Pancreas (tissue), 10 donors: ENCODE data around the gene KCMF1. TPM values are rescaled to one million over a fixed set of nuclear protein-coding genes. Genes with fewer than 3 reads are reported as not detected.
A peak's percentile ranks its signal among the peaks of the same experiment; 100 is the strongest.

Source experiments
- ATAC-seq, 4 donors: fragments of 200-7000 bp; cut with Tn5 transposase; one replicate each; pipeline versions ENCODE4 v1.8.0 to v1.9.1; 2020; ENCODE audit warnings: mild to moderate bottlenecking in 4 of 4, moderate library complexity in 4 of 4
- DNase-seq, 6 donors: peaks; one replicate each; pipeline ENCODE4 v3.0.0-alpha.2; 2020
- FAIRE-seq: peaks from 2 replicates; lab custom pipeline; 2012; peaks lifted over from hg19 to GRCh38; lab: Jason Lieb, UNC
- H3K27ac ChIP-seq, 4 donors: fragments of 200-600 bp; sonication (generic); 1 replicate in 3 of 4; 2 replicates in 1 of 4; pipeline versions ENCODE4 v1.5.0 to v1.8.0; 2020
- H3K27me3 ChIP-seq, 4 donors: fragments of 200-600 bp; one replicate each; pipeline ENCODE4 v1.8.0; 2021
- H3K36me3 ChIP-seq, 3 donors: fragments of 200-600 bp; sonication (generic) in 1 of 3; one replicate each; pipeline versions ENCODE4 v1.5.0 to v1.8.0; 2020 to 2021
- H3K4me1 ChIP-seq, 3 donors: fragments of 200-600 bp; one replicate each; pipeline ENCODE4 v1.8.0; 2021
- H3K4me3 ChIP-seq, 4 donors: fragments of 200-600 bp; sonication (generic) in 2 of 4; one replicate each; pipeline versions ENCODE4 v1.5.0 to v1.8.0; 2020 to 2021
- H3K9me3 ChIP-seq, 4 donors: fragments of 200-600 bp; one replicate each; pipeline ENCODE4 v1.8.0; 2021
- CTCF ChIP-seq, 4 donors: fragments of 200-600 bp; sonication (generic) in 3 of 4; IDR thresholded peaks; one replicate each; pipeline versions ENCODE4 v1.5.0 to v1.8.0; 2021; ENCODE audit warnings: antibody characterized with exemption in 4 of 4
- WGBS, 2 donors: extraction: QIAGEN DNeasy Blood & Tissue Kit; methylation state at CpG; one replicate each; pipeline ENCODE4 v1.1.7; 2013; 5-methylcytosine and 5-hydroxymethylcytosine counted together
- intact Hi-C, 3 donors: fragments of 100-400 bp; cut with DNase I; formaldehyde crosslinking; loops; one replicate each; pipeline versions ENCODE4 v1.11.1 to v1.14.2; 2022
- polyA plus RNA-seq, 2 donors: library from polyadenylated mRNA; stranded (reverse); fragments of 200-250 nt; gene quantifications; one replicate each; pipeline ENCODE4 v1.2.3, GENCODE V29; 2013
- total RNA-seq, 6 donors: library from RNA; stranded (reverse); fragmentation: NEBNext Ultra II Directional in 4 of 6; extraction: Animal tissue kit (Norgen Biotek cat#: 25700) in 4 of 6; gene quantifications; one replicate each; pipeline versions ENCODE4 v1.2.1 to v1.2.4, GENCODE V29; 2021 to 2023
- donor health status: healthy with polysubstance abuse.
- donor health status: DM: no; HTN: no; CAD: no; lungs with moderate emphysema.
- donor health status: DM: no; HTN: no; CAD: no.
- donor health status: control.
- donor health status: control.
- donor health status: Bipolar disorder and iron deficiency.
- donor health status: DM: yes; HTN: yes; CAD: no.
- donor health status: DM: no; HTN: no; CAD: no.
- donor health status: DM: no; HTN: no; CAD: no.
- donor health status: DM: yes; HTN: yes; CAD: no.

Gene KCMF1
- total and polyA plus RNA-seq, 8 donors = 9.9 to 102 (median 67.4) TPM

- WGBS, 2 donors = 29 to 30% methylated on average over 9 of the region's 9 CpGs
- DNase-seq = peak in 4 of 6 donors; percentile 40 to 66 (median 54)
- no peaks in the 10 kb centered on the region for H3K27me3 ChIP-seq
- no peaks in the 10 kb centered on the region for H3K9me3 ChIP-seq
- TF ChIP-seq CTCF (IDR thresholded peaks at IDR 0.05) = no peak
- peak overlapping the region; percentile 8 to 70 (median 33) for H3K27ac ChIP-seq
- H3K4me3 ChIP-seq = peak overlapping the region in 1 of 4 donors; percentile 25
- ATAC-seq = peak; percentile 86 to 89 (median 88)
- intact Hi-C loops = no loop called here
- no peaks in the 10 kb centered on the region for H3K36me3 ChIP-seq
- peaks cover 0 to 11% (median 0%) of the 10 kb centered on the region in 3 donors for H3K4me1 ChIP-seq
- no peak for FAIRE-seq
These were observed 31.4 kb upstream of the KCMF1 start for GRCh38 chr2:84939426-84940087.

GRCh38 chr2:84940088-84940470, 30.9 kb upstream of the KCMF1 start:
- H3K27ac ChIP-seq = peak overlapping the region in 3 of 4 donors; percentile 23 to 70 (median 43)
- no peaks in the 10 kb centered on the region for H3K9me3 ChIP-seq
- no peak for TF ChIP-seq CTCF (IDR thresholded peaks at IDR 0.05)
- intact Hi-C loops = no loop called here
- H3K4me3 ChIP-seq = no peak overlapping the region
- 67 to 69% methylated on average over 3 of the region's 3 CpGs for WGBS, 2 donors
- no peak for DNase-seq
- no peaks in the 10 kb centered on the region for H3K27me3 ChIP-seq
- H3K36me3 ChIP-seq = no peaks in the 10 kb centered on the region
- no peak for FAIRE-seq
- ATAC-seq = peak in 3 of 4 donors; percentile 8 to 12 (median 8)
- peaks cover 0 to 11% (median 0%) of the 10 kb centered on the region in 3 donors for H3K4me1 ChIP-seq

- H3K27ac ChIP-seq = no peak overlapping the region
- 95% methylated on average over 3 of the region's 3 CpGs for WGBS, 2 donors
- TF ChIP-seq CTCF (IDR thresholded peaks at IDR 0.05) = no peak
- FAIRE-seq = no peak
- H3K27me3 ChIP-seq = no peaks in the 10 kb centered on the region
- intact Hi-C loops = no loop called here
- no peak overlapping the region for H3K4me3 ChIP-seq
- no peaks in the 10 kb centered on the region for H3K36me3 ChIP-seq
- DNase-seq = no peak
- no peaks in the 10 kb centered on the region for H3K9me3 ChIP-seq
- H3K4me1 ChIP-seq = peaks cover 0 to 11% (median 0%) of the 10 kb centered on the region in 3 donors
- ATAC-seq = no peak
These were observed 30.0 kb upstream of the KCMF1 start for GRCh38 chr2:84940831-84941412.

- Histone ChIP-seq H3K4me3 (no peak overlapping the region), H3K9me3 (no peaks in the 10 kb centered on the region), H3K36me3 (no peaks in the 10 kb centered on the region), H3K4me1 (peaks cover 0 to 11% (median 0%) of the 10 kb centered on the region in 3 donors), H3K27me3 (no peaks in the 10 kb centered on the region), H3K27ac (no peak overlapping the region)
- intact Hi-C loops = no loop called here
- ATAC-seq = no peak
- FAIRE-seq = no peak
- 97 to 98% methylated on average over 2 of the region's 2 CpGs for WGBS, 2 donors
- no peak for TF ChIP-seq CTCF (IDR thresholded peaks at IDR 0.05)
- DNase-seq = no peak
These were observed 28.8 kb upstream of the KCMF1 start for GRCh38 chr2:84942166-84942565.

- no peak for FAIRE-seq
- H3K27me3 ChIP-seq = no peaks in the 10 kb centered on the region
- peaks cover 0 to 11% (median 0%) of the 10 kb centered on the region in 3 donors for H3K4me1 ChIP-seq
- H3K27ac ChIP-seq = no peak overlapping the region
- no peaks in the 10 kb centered on the region for H3K9me3 ChIP-seq
- no peak for ATAC-seq
- WGBS, 2 donors = 78 to 80% methylated on average over 4 of the region's 4 CpGs
- DNase-seq = no peak
- TF ChIP-seq CTCF (IDR thresholded peaks at IDR 0.05) = no peak
- H3K4me3 ChIP-seq = no peak overlapping the region
- intact Hi-C loops = no loop called here
- no peaks in the 10 kb centered on the region for H3K36me3 ChIP-seq
These were observed 28.0 kb upstream of the KCMF1 start for GRCh38 chr2:84942964-84943421.
